WTC11 (cell line): Measurements from ENCODE around the gene TRRAP. TPM values are rescaled to one million over a fixed set of nuclear protein-coding genes. Genes with fewer than 3 reads are reported as not detected.

Experiments
- ATAC-seq: fragments of 200-7000 bp; cut with Tn5 transposase; 2 replicates; pipeline ENCODE4 v1.10.0; 2021; ENCODE audit warnings: mild to moderate bottlenecking, moderate library complexity
- CTCF ChIA-PET: fragments of 300-600 bp; sonication (Branson Sonifier 250); formaldehyde crosslinking; loops from one replicate; lab custom pipeline; 2021; ENCODE audit warnings: antibody characterized with exemption; lab: Charles Lee
- POLR2A ChIA-PET: fragments of 350-600 bp; sonication (Branson Sonifier 250); formaldehyde crosslinking; loops from one replicate; lab custom pipeline; 2021; ENCODE audit warnings: antibody characterized with exemption; lab: Charles Lee
- DNase-seq: peaks from one replicate; pipeline ENCODE4 v3.0.0; 2021; ENCODE audit warnings: low spot score
- H3K27ac Mint-ChIP-seq: 2 replicates; pipeline ENCODE4 v1.8.0; 2021; ENCODE audit warnings: mixed read lengths
- H3K27me3 Mint-ChIP-seq: 2 replicates; pipeline ENCODE4 v1.8.0; 2021; ENCODE audit warnings: low read depth, mild to moderate bottlenecking, moderate library complexity, mixed read lengths
- H3K36me3 Mint-ChIP-seq: 2 replicates; pipeline ENCODE4 v1.8.0; 2021; ENCODE audit warnings: mixed read lengths
- H3K4me1 Mint-ChIP-seq: 2 replicates; pipeline ENCODE4 v1.8.0; 2022; ENCODE audit warnings: mixed read lengths
- H3K4me3 Mint-ChIP-seq: 2 replicates; pipeline ENCODE4 v1.8.0; 2021; ENCODE audit warnings: mild to moderate bottlenecking, moderate library complexity, mixed read lengths
- H3K9me3 Mint-ChIP-seq: 2 replicates; pipeline ENCODE4 v1.8.0; 2021; ENCODE audit warnings: mixed read lengths
- AFF4 ChIP-seq: sonication (generic); formaldehyde crosslinking; IDR thresholded peaks from 2 replicates; pipeline ENCODE4 v1.8.1; 2023; ENCODE audit warnings: mild to moderate bottlenecking, missing genetic modification reagents, borderline replicate concordance
- CDX4 ChIP-seq: fragments of 250-450 bp; sonication (Bioruptor Pico); IDR thresholded peaks from 2 replicates; pipeline ENCODE4 v1.9.0; 2021; ENCODE audit warnings: moderate library complexity, mild to moderate bottlenecking, inconsistent platforms, borderline replicate concordance
- CREM ChIP-seq: sonication (generic); formaldehyde crosslinking; IDR thresholded peaks from 2 replicates; pipeline ENCODE4 v1.8.1; 2022; ENCODE audit warnings: mild to moderate bottlenecking, missing genetic modification reagents, moderate library complexity
- ESRRA ChIP-seq: sonication (generic); formaldehyde crosslinking; IDR thresholded peaks from 2 replicates; pipeline ENCODE4 v1.8.1; 2022; ENCODE audit warnings: mild to moderate bottlenecking, missing genetic modification reagents, borderline replicate concordance
- GABPB1 ChIP-seq: sonication (generic); formaldehyde crosslinking; IDR thresholded peaks from 2 replicates; pipeline ENCODE4 v1.8.1; 2023; ENCODE audit warnings: mild to moderate bottlenecking, missing genetic modification reagents
- KAT7 ChIP-seq: sonication (generic); formaldehyde crosslinking; IDR thresholded peaks from 2 replicates; pipeline ENCODE4 v1.8.1; 2023; ENCODE audit warnings: missing genetic modification reagents, mild to moderate bottlenecking, borderline replicate concordance
- MXD4 ChIP-seq: fragments of 250-450 bp; sonication (Bioruptor Pico); IDR thresholded peaks from 2 replicates; pipeline ENCODE4 v1.8.0; 2021; ENCODE audit warnings: mild to moderate bottlenecking, moderate library complexity, borderline replicate concordance
- NR1H2 ChIP-seq: sonication (generic); formaldehyde crosslinking; IDR thresholded peaks from 2 replicates; pipeline ENCODE4 v1.9.0; 2021; ENCODE audit warnings: mild to moderate bottlenecking, moderate library complexity, missing genetic modification reagents
- NR3C1 ChIP-seq: sonication (generic); formaldehyde crosslinking; conservative IDR thresholded peaks from 2 replicates; pipeline ENCODE4 v1.8.1; 2023; ENCODE audit warnings: low read depth, mild to moderate bottlenecking, missing genetic modification reagents
- PRDM15 ChIP-seq: sonication (generic); formaldehyde crosslinking; IDR thresholded peaks from 2 replicates; pipeline ENCODE4 v1.8.0; 2022; ENCODE audit warnings: missing genetic modification reagents
- PRRX2 ChIP-seq: fragments of 250-450 bp; sonication (Bioruptor Pico); IDR thresholded peaks from 2 replicates; pipeline ENCODE4 v1.8.0; 2021; ENCODE audit warnings: mild to moderate bottlenecking
- ZMAT4 ChIP-seq: fragments of 250-450 bp; sonication (Bioruptor Pico); IDR thresholded peaks from 2 replicates; pipeline ENCODE4 v1.9.0; 2021; ENCODE audit warnings: mild to moderate bottlenecking
- ZNF281 ChIP-seq: sonication (generic); formaldehyde crosslinking; IDR thresholded peaks from 2 replicates; pipeline ENCODE4 v1.8.0; 2023; ENCODE audit warnings: mild to moderate bottlenecking, missing genetic modification reagents
- ZNF425 ChIP-seq: fragments of 250-450 bp; sonication (Bioruptor Pico); conservative IDR thresholded peaks from 2 replicates; pipeline ENCODE4 v1.9.0; 2021; ENCODE audit warnings: mild to moderate bottlenecking
- ZNF671 ChIP-seq: fragments of 250-450 bp; sonication (Bioruptor Pico); IDR thresholded peaks from 2 replicates; pipeline ENCODE4 v1.8.0; 2021; ENCODE audit warnings: mild to moderate bottlenecking
- total RNA-seq: library from RNA; stranded (reverse); gene quantifications from 3 replicates; pipeline ENCODE4 v1.2.3, GENCODE V29; 2021

The TRRAP gene
- total RNA-seq, 1 experiment from 2014 or later: 46.5 TPM

GRCh38 chr7:98922392-98923187 is 44.3 kb downstream of the TRRAP start:
- TF ChIP-seq CREM (CRISPR knock-in tag): no peak
- TF ChIP-seq GABPB1: peak; percentile 99
- H3K27me3 Mint-ChIP-seq: no peaks in the 10 kb centered on the region
- CTCF ChIA-PET: interaction anchor here (0.5 to 1.0 kb wide), 2 partner anchors 13 to 293 kb away, joined by 3 read pairs; no protein-coding TSS in a partner anchor
- POLR2A ChIA-PET: no interaction called here
- H3K27ac Mint-ChIP-seq: no peak overlapping the region; the same call in 1 of the 2 replicates
- no peak for DNase-seq
- H3K4me1 Mint-ChIP-seq: no peaks in the 10 kb centered on the region
- H3K36me3 Mint-ChIP-seq: peaks cover 79% of the 10 kb centered on the region
- no peak for ATAC-seq
- H3K9me3 Mint-ChIP-seq: no peaks in the 10 kb centered on the region
- H3K4me3 Mint-ChIP-seq: no peak overlapping the region

- no peak overlapping the region for H3K4me3 Mint-ChIP-seq
- ChIA-PET CTCF (no interaction called here), POLR2A (no interaction called here)
- TF ChIP-seq KAT7 (CRISPR knock-in tag): no peak
- TF ChIP-seq NR3C1 (CRISPR knock-in tag): no peak
- no peak for TF ChIP-seq ESRRA (CRISPR knock-in tag)
- no peak for TF ChIP-seq NR1H2 (CRISPR knock-in tag)
- TF ChIP-seq MXD4 (CRISPR knock-in tag): no peak
- TF ChIP-seq ZNF671 (CRISPR knock-in tag): no peak
- no peak for TF ChIP-seq PRRX2 (CRISPR knock-in tag)
- no peak for TF ChIP-seq ZNF281
- TF ChIP-seq ZNF425 (CRISPR knock-in tag): no peak
- no peak for TF ChIP-seq ZMAT4 (CRISPR knock-in tag)
- no peak for TF ChIP-seq CDX4 (CRISPR knock-in tag)
- no peak for TF ChIP-seq AFF4
- TF ChIP-seq PRDM15 (CRISPR knock-in tag): no peak
Measured at GRCh38 chr7:98923512-98923911, 45.2 kb downstream of the TRRAP start.

More at GRCh38 chr7:98923512-98923911, 45.2 kb downstream of the TRRAP start:
- ATAC-seq (no peak), DNase-seq (no peak)
- H3K9me3 Mint-ChIP-seq: no peaks in the 10 kb centered on the region
- peaks cover 80% of the 10 kb centered on the region for H3K36me3 Mint-ChIP-seq
- no peaks in the 10 kb centered on the region for H3K27me3 Mint-ChIP-seq
- H3K27ac Mint-ChIP-seq: no peak overlapping the region
- no peaks in the 10 kb centered on the region for H3K4me1 Mint-ChIP-seq
